Prostate gland (tissue), 2 donors: ENCODE results near the gene MLLT6.

Experiments used
- CTCF ChIP-seq, 4 experiments: fragments of 200-600 bp in 2 of 4; fragments of 450-650 bp in 2 of 4; sonication (generic) in 2 of 4; IDR thresholded peaks; 1 replicate in 3 of 4; 2 replicates in 1 of 4; pipeline ENCODE4 v1.5.1; 2016 to 2019; ENCODE audit warnings: antibody characterized with exemption in 4 of 4, mild to moderate bottlenecking in 2 of 4, moderate library complexity in 2 of 4
- POLR2A ChIP-seq: fragments of 450-650 bp; IDR thresholded peaks from one replicate; pipeline ENCODE4 v1.6.1; 2016; ENCODE audit warnings: antibody characterized with exemption, mild to moderate bottlenecking
- POLR2AphosphoS5 ChIP-seq: sonication (generic); formaldehyde crosslinking; IDR thresholded peaks from one replicate; pipeline ENCODE4 v1.6.1; 2017; ENCODE audit warnings: antibody characterized with exemption

DNA sequence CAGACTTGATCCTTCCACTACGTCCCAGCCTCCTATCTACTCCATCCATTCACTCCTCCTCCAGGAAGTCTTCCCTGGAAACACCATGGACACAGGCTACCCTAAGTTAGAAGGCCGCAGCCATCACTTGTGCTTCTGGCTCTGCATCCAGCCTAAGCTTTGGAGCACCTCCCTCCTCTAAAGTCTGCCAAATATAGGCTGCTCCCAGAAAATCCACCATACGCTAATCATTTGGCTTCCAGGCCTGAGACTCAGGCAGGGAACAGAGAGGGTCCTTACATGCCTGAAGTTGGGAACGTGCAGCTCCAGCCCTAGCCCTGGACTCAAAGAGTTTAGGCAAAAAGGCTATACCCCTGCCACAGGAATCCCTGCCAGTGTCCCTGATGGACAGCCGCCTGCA, 36.4 kb downstream of the MLLT6 start:
- TF ChIP-seq CTCF (IDR thresholded peaks at IDR 0.05) (no peak), POLR2A (no peak), POLR2AphosphoS5 (no peak)
